A549 (cell line): ENCODE results near the gene ASB7. TPM values are rescaled to one million over a fixed set of nuclear protein-coding genes. Genes with fewer than 3 reads are reported as not detected.

ENCODE experiments used
- ATAC-seq, 2 experiments: fragments of 200-7000 bp in 1 of 2; fragments of >200 bp in 1 of 2; cut with Nextera tagmentation in 1 of 2; cut with Tn5 transposase in 1 of 2; 3 replicates each; pipeline versions ENCODE4 v1.8.0 to v1.9.1; 2018 to 2020; ENCODE audit warnings: mild to moderate bottlenecking in 1 of 2, moderate library complexity in 1 of 2
- CTCF ChIA-PET: fragments of 300-600 bp; sonication (Branson Sonifier 250); formaldehyde crosslinking; extraction: SDS; loops from one replicate; lab custom pipeline; 2021; ENCODE audit warnings: antibody characterized with exemption, inconsistent platforms; lab: Yijun Ruan, JAX
- POLR2A ChIA-PET: fragments of 350-600 bp; formaldehyde crosslinking; extraction: SDS; loops from one replicate; lab custom pipeline; 2021; ENCODE audit warnings: antibody characterized with exemption, inconsistent platforms; lab: Yijun Ruan, JAX
- DNase-seq, 2 experiments: peaks; one replicate each; pipeline versions ENCODE4 v3.0.0 to v3.0.0-alpha.2; 2011 to 2016; ENCODE audit warnings: low read depth in 1 of 2, low spot score in 1 of 2
- FAIRE-seq: peaks from 2 replicates; lab custom pipeline; 2011; peaks lifted over from hg19 to GRCh38; lab: Jason Lieb, UNC
- H3K27ac ChIP-seq, 2 experiments: fragments of >200 bp; sonication (Bioruptor Twin); formaldehyde crosslinking; 3 replicates each; pipeline ENCODE4 v1.5.1; 2016 to 2017
- H3K4me1 ChIP-seq: fragments of >200 bp; sonication (Bioruptor Twin); formaldehyde crosslinking; 3 replicates; pipeline ENCODE4 v1.6.1; 2016
- H3K4me2 ChIP-seq: fragments of >200 bp; sonication (Bioruptor Twin); formaldehyde crosslinking; 3 replicates; pipeline ENCODE4 v1.6.1; 2016
- H3K4me3 ChIP-seq: fragments of >200 bp; sonication (Bioruptor Twin); formaldehyde crosslinking; 3 replicates; pipeline ENCODE4 v1.5.1; 2016
- H3K9me3 ChIP-seq: fragments of >200 bp; sonication (Bioruptor Twin); formaldehyde crosslinking; 3 replicates; pipeline ENCODE4 v1.6.1; 2016
- FOSB ChIP-seq: fragments of 250-450 bp; sonication (Bioruptor Pico); IDR thresholded peaks from 2 replicates; pipeline ENCODE4 v1.5.0; 2020; ENCODE audit warnings: mild to moderate bottlenecking, moderate library complexity
- JUNB ChIP-seq: fragments of >200 bp; sonication (Bioruptor Twin); formaldehyde crosslinking; IDR thresholded peaks from 2 replicates; pipeline ENCODE4 v1.6.1; 2016
- NR3C1 ChIP-seq: fragments of >200 bp; sonication (Bioruptor Twin); formaldehyde crosslinking; IDR thresholded peaks from 3 replicates; pipeline ENCODE4 v1.6.1; 2017
- POLR2AphosphoS2 ChIP-seq: conservative IDR thresholded peaks from 2 replicates; pipeline ENCODE4 v1.6.1; 2012; ENCODE audit warnings: low read length, improper control_type of control experiment, inconsistent platforms
- SREBF2 ChIP-seq: fragments of 450-650 bp; IDR thresholded peaks from 2 replicates; pipeline ENCODE4 v1.6.1; 2014; ENCODE audit warnings: mild to moderate bottlenecking, moderate library complexity
- ZNF302 ChIP-seq: fragments of 250-450 bp; sonication (Bioruptor Pico); IDR thresholded peaks from 2 replicates; pipeline ENCODE4 v1.9.0; 2021; ENCODE audit warnings: inconsistent platforms, mild to moderate bottlenecking, moderate library complexity
- WGBS: methylation state at CpG from one replicate; pipeline ENCODE4 v1.1.6; 2017; ENCODE audit errors: missing lambda C conversion rate; 5-methylcytosine and 5-hydroxymethylcytosine counted together
- polyA plus RNA-seq, 4 experiments: library from polyadenylated mRNA; depleted of rRNA in 3 of 4; stranded (reverse); fragments of >200 nt; fragmentation: RNase III in 1 of 4; extraction: RNeasy Plus Mini Kit Qiagen cat#74134 plus additional on column Dnase treatment in 1 of 4; gene quantifications; 2 replicates in 3 of 4; 3 replicates in 1 of 4; pipeline ENCODE4 v1.2.3, GENCODE V29; 2011 to 2017
- small RNA-seq, 6 experiments: library from RNA; depleted of rRNA; stranded (forward); fragments of <200 nt; gene quantifications; one replicate each; pipeline ENCODE3, GENCODE V24; 2012
- TF ChIP-seq, protein P1 (sequence below): fragments of >200 bp; sonication (Bioruptor Twin); formaldehyde crosslinking; IDR thresholded peaks from 2 replicates; pipeline ENCODE4 v1.6.1; 2016

ASB7 gene
- polyA plus RNA-seq, 2 of the 4 experiments (the other 2 are of a cell fraction), result 9.2 to 21.6 TPM

DNA sequence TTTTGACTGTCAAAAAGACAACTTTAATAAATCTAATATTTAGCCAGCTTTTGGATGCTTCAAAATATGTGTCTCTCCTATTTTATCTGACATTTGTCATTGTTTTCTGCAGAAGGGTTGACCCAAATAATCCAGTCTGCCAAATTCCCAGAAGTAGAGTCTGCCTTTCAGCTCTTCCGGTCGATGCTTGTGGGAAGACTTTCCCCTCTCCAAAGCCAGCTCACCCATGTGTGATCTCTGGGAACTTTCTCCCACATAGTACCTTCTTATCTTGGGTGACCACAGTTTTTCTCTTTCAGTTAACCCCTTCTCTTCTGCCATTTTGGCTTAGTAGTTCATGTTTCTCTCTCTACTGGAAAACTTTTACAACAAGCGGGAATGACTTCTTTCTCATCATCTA lies 94.1 kb downstream of the ASB7 start:
- FAIRE-seq, result no peak
- TF ChIP-seq, protein P1, sequence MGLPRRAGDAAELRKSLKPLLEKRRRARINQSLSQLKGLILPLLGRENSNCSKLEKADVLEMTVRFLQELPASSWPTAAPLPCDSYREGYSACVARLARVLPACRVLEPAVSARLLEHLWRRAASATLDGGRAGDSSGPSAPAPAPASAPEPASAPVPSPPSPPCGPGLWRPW, result no peak
- TF ChIP-seq POLR2AphosphoS2, result no peak
- TF ChIP-seq SREBF2, result no peak
- TF ChIP-seq NR3C1, result no peak
- no peak for TF ChIP-seq FOSB
- no peak for TF ChIP-seq JUNB
- TF ChIP-seq ZNF302 (CRISPR knock-in tag), result no peak
- TF ChIP-seq, all 56 proteins: peak for 0
- ATAC-seq (no peak), DNase-seq (no peak)
- Histone ChIP-seq H3K27ac (no peak overlapping the region), H3K4me2 (no peak overlapping the region), H3K4me1 (no peaks in the 10 kb centered on the region), H3K4me3 (no peak overlapping the region), H3K9me3 (0 out of 3 replicates have a peak, but pooled peaks cover 4% of the 10 kb centered on the region)
- 92% methylated on average over 3 of the region's 3 CpGs for WGBS
- ChIA-PET POLR2A (no interaction called here), CTCF (interaction anchor here (2.3 kb wide), 1 partner anchor 176 kb away, joined by 8 read pairs; no protein-coding TSS in a partner anchor)

Small RNA genes lying within 50 kb of the gene (small RNA-seq; reads per million reads assigned to genes)
- gene RF00019 (0 reads per million in 6 experiments), gene RNU6-181P (0 reads per million in 6 experiments)

Other genes starting within 250 kb of the ASB7 start
- not detected in 2 replicates for gene CERS3, start 73.6 kb upstream of the ASB7 start, polyA plus RNA-seq (2011; rRNA removed)
- not detected in 3 replicates for gene CERS3, start 73.6 kb upstream of the ASB7 start, polyA plus RNA-seq (2017; fragmentation: RNase III; extraction: RNeasy Plus Mini Kit Qiagen cat#74134 plus additional on column Dnase treatment)
- gene LINS1, start 405 bp upstream of the ASB7 start, polyA plus RNA-seq (2011; rRNA removed), result 23.1 and 24.6 TPM in 2 replicates
- gene LINS1, start 405 bp upstream of the ASB7 start, polyA plus RNA-seq (2017; fragmentation: RNase III; extraction: RNeasy Plus Mini Kit Qiagen cat#74134 plus additional on column Dnase treatment), result 10.0 to 12.1 TPM (median 11.1 TPM) in 3 replicates